ENCODE results near the gene H6PD.

- TF ChIP-seq EZH2 (IDR thresholded peaks at IDR 0.05; ENCODE audit: low read depth, unreplicated experiment) (no peak), JUNB (IDR thresholded peaks at IDR 0.05; ENCODE audit: unreplicated experiment) (no peak), CTCF (conservative IDR thresholded peaks at IDR 0.05; ENCODE audit: low read depth in 2 of 2) (no peak), REST (IDR thresholded peaks at IDR 0.05; ENCODE audit: unreplicated experiment) (no peak), CREB1 (CRISPR knock-in tag; IDR thresholded peaks at IDR 0.05; ENCODE audit: low read depth) (no peak), EZH2phosphoT487 (IDR thresholded peaks at IDR 0.05; ENCODE audit: unreplicated experiment) (no peak), NANOG (IDR thresholded peaks at IDR 0.05; ENCODE audit: borderline replicate concordance) (no peak), POLR2AphosphoS5 (IDR thresholded peaks at IDR 0.05; ENCODE audit: low read depth) (no peak), STAT1 (IDR thresholded peaks at IDR 0.05; ENCODE audit: unreplicated experiment) (no peak), ZNF114 (CRISPR knock-in tag; IDR thresholded peaks at IDR 0.05) (no peak)
Observed at GRCh38 chr1:9278585-9279153, 44.1 kb downstream of the H6PD start.
